SK-N-SH (cell line): Measurements from ENCODE around the gene CC2D2A.

Experiments used
- CTCF ChIP-seq: fragments of 200-600 bp; sonication (generic); IDR thresholded peaks from 2 replicates; pipeline ENCODE4 v1.6.1; 2017; ENCODE audit warnings: antibody characterized with exemption, mild to moderate bottlenecking, moderate library complexity
- MAX ChIP-seq: IDR thresholded peaks from 2 replicates; pipeline ENCODE4 v1.4.0; 2012; ENCODE audit warnings: low read depth
- SIN3A ChIP-seq: IDR thresholded peaks from 2 replicates; pipeline ENCODE4 v1.6.1; 2012; ENCODE audit warnings: low read depth, mild to moderate bottlenecking, low read length, moderate library complexity, borderline replicate concordance

GRCh38 chr4:15466596-15466995, 3.1 kb upstream of the CC2D2A start:
- no peak for TF ChIP-seq SIN3A
- no peak for TF ChIP-seq CTCF
- TF ChIP-seq MAX = no peak
